Sigmoid colon (tissue), 3 donors: ENCODE results near the gene FOXN4.

Experiments
- POLR2A ChIP-seq, 2 donors: fragments of 450-650 bp; IDR thresholded peaks; one replicate each; pipeline ENCODE4 v1.6.1; 2016; ENCODE audit warnings: antibody characterized with exemption in 2 of 2, mild to moderate bottlenecking in 2 of 2, moderate library complexity in 2 of 2
- TF ChIP-seq, protein P1 (sequence below), 4 experiments: fragments of 450-650 bp in 3 of 4; fragments of 200-600 bp in 1 of 4; IDR thresholded peaks; one replicate each; pipeline ENCODE4 v1.5.1; 2016 to 2019; ENCODE audit warnings: antibody characterized with exemption in 4 of 4, mild to moderate bottlenecking in 3 of 4, moderate library complexity in 2 of 4

DNA sequence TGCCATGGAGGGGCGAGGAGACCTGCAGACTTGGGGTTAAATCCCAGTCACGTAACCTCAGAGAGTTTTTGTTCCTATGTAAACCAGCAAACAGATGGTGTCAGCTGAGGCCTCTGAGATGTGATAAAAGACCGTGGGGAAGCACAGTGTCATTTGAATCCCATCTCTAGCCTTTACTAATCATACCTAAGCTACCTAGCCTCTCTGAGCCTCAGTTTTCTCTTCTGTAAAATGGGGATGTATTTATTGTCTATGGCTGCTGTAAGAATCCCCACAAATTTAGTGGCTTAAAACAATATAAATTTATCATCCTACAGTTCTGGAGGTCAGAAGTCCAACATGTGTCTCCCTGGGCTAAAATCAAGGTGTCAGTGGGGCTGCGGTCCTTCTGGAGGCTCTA is 33.9 kb downstream of the FOXN4 start:
- TF ChIP-seq POLR2A (IDR thresholded peaks at IDR 0.05): no peak
- TF ChIP-seq, protein P1, sequence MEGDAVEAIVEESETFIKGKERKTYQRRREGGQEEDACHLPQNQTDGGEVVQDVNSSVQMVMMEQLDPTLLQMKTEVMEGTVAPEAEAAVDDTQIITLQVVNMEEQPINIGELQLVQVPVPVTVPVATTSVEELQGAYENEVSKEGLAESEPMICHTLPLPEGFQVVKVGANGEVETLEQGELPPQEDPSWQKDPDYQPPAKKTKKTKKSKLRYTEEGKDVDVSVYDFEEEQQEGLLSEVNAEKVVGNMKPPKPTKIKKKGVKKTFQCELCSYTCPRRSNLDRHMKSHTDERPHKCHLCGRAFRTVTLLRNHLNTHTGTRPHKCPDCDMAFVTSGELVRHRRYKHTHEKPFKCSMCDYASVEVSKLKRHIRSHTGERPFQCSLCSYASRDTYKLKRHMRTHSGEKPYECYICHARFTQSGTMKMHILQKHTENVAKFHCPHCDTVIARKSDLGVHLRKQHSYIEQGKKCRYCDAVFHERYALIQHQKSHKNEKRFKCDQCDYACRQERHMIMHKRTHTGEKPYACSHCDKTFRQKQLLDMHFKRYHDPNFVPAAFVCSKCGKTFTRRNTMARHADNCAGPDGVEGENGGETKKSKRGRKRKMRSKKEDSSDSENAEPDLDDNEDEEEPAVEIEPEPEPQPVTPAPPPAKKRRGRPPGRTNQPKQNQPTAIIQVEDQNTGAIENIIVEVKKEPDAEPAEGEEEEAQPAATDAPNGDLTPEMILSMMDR (IDR thresholded peaks at IDR 0.05): no peak
